NB4 (cell line): ENCODE results near the gene XIST.
"Not testable (repeated sequence)": the region's sequence is repeated elsewhere in the genome, so short reads cannot be mapped to it uniquely, and the experiment has no call there.

Experiments
- DNase-seq: peaks from one replicate; pipeline ENCODE4 v3.0.0; 2010; ENCODE audit warnings: low read depth
- H3K4me3 ChIP-seq: one replicate; pipeline ENCODE4 v1.5.1; 2011; ENCODE audit warnings: mild to moderate bottlenecking, low read depth, low read length, moderate library complexity
- CTCF ChIP-seq: IDR thresholded peaks from one replicate; pipeline ENCODE4 v1.5.1; 2012; ENCODE audit warnings: low read depth, low read length
- MAX ChIP-seq: IDR thresholded peaks from 2 replicates; pipeline ENCODE4 v1.6.1; 2011; ENCODE audit warnings: low read depth, low read length
- MYC ChIP-seq: IDR thresholded peaks from 2 replicates; pipeline ENCODE4 v1.6.1; 2011; ENCODE audit warnings: low read depth, low read length
- POLR2A ChIP-seq: IDR thresholded peaks from 2 replicates; pipeline ENCODE4 v1.6.1; 2011; ENCODE audit warnings: mild to moderate bottlenecking; ENCODE audit not compliant: insufficient read length; ENCODE audit errors: extremely low read depth

XIST gene

GRCh38 chrX:73823473-73824004 lies 29.0 kb downstream of the XIST start:
- no peak for DNase-seq
- TF ChIP-seq MAX (no peak), POLR2A (no peak), MYC (no peak), CTCF (no peak)

GRCh38 chrX:73822775-73823174 lies 29.7 kb downstream of the XIST start:
- no peak for DNase-seq
- no peak for TF ChIP-seq CTCF
- TF ChIP-seq POLR2A, result no peak
- TF ChIP-seq MAX, result no peak
- no peak for TF ChIP-seq MYC
- no peak overlapping the region for H3K4me3 ChIP-seq

More at GRCh38 chrX:73823473-73824004, 29.0 kb downstream of the XIST start:
- H3K4me3 ChIP-seq, result no peak overlapping the region

GRCh38 chrX:73821921-73822559 lies 30.5 kb downstream of the XIST start:
- no peak overlapping the region for H3K4me3 ChIP-seq
- DNase-seq, result no peak
- TF ChIP-seq MAX (no peak), MYC (no peak), POLR2A (no peak), CTCF (no peak)

- DNase-seq, H3K4me3 ChIP-seq: not testable (repeated sequence)
These were observed 32.5 kb downstream of the XIST start for GRCh38 chrX:73819864-73820558.

GRCh38 chrX:73818200-73819116 lies 34.1 kb downstream of the XIST start:
- DNase-seq, result no peak
- TF ChIP-seq MYC, result no peak
- no peak for TF ChIP-seq MAX
- no peak for TF ChIP-seq POLR2A
- TF ChIP-seq CTCF, result no peak

More at GRCh38 chrX:73818200-73819116, 34.1 kb downstream of the XIST start:
- H3K4me3 ChIP-seq, result no peak overlapping the region
